ENCODE results near the gene FRAS1.
"Not testable (repeated sequence)": the region's sequence is repeated elsewhere in the genome, so short reads cannot be mapped to it uniquely, and the experiment has no call there.

FRAS1 gene

GRCh38 chr4:78496021-78496643 is 439.0 kb downstream of the FRAS1 start:
- DNase-seq (ENCODE audit: low read depth, low spot score): no peak

DNA sequence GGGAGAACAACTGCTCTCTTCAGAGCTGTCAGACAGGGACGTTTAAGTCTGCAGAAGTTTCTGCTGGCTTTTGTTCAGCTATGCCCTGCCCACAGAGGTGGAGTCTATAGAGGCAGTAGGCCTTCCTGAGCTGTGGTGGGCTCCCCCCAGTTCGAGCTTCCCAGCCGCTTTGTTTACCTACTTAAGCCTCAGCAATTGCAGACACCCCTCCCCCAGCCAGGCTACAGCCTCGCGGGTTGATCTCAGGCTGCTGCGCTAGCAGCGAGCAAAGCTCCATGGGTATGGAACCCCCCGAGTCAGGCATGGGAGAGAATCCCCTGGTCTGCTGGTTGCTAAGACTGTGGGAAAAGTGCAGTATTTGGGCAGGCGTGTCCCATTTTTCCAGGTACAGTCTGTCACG is 449.1 kb downstream of the FRAS1 start:
- DNase-seq (ENCODE audit: low read depth, low spot score): not testable (repeated sequence)

- no peak for DNase-seq (ENCODE audit: low read depth, low spot score)
Measured at GRCh38 chr4:78509043-78509442, 451.9 kb downstream of the FRAS1 start.

DNA sequence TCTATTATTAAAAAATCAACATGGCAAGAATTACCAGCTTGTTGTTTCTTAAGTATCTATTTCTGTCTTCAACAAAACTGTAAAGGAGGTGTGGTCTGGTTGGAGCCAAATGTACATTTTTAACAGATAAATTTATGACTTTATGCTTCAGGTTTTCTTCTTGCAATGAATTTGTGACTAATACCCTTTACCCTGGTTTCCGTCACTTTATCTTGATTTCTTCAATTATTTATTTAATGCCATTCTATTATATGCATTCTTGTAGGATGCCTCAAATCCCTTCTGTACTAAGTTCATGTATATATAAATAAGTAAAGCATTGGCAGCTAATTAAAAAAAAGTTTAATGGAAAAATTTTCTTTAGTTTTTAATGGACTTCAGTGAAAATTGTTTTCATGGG is 453.0 kb downstream of the FRAS1 start:
- DNase-seq (ENCODE audit: low read depth, low spot score): no peak

DNA sequence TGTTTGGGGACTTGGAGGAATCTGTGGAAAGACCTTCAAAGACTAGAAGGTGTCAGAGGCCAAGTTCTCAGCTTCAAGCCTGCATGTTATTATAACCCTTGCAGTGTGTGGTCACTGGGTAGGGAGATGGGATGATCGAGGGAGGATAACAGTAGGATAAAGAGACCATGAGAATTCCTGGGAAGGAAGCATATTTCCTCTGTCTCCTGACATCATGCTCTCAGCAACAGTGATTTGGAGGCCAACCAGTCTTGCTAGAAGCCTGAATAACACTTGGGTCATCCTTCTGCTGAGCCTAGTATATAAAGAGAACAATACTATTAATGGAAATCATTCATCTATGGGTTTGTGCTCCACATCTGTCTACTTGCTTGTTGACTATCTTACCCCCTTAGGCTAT is 453.6 kb downstream of the FRAS1 start:
- DNase-seq (ENCODE audit: low read depth, low spot score): no peak

GRCh38 chr4:78512357-78512920 is 455.3 kb downstream of the FRAS1 start:
- DNase-seq (ENCODE audit: low read depth, low spot score): no peak

DNA sequence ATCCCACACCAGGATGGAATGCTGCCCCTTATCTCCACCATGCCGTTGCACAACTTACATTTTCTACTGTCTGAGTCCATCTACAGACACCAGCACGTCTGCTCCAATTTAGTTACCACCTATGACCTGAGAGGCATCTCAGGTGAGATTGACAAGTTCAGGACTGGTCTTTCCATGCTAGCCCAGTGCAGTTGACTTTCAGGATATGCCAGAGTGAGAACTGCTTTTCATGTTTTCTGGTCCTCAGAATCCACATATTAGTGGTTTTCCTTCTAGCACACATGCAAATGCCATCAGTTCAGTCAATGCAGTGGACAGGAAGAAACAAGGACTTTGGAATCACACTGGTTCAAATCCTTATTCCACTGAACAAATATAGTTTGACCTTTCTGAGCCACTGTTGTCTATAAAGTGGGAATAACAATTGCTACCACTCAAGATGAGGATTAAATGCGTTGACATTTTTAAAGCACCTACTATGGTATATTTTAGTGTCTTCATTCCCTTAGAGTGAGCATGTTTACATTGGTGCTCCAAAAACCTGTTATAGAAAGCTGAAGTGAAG is 456.4 kb downstream of the FRAS1 start:
- no peak for DNase-seq (ENCODE audit: low read depth, low spot score)

GRCh38 chr4:78517050-78517652 is 460.0 kb downstream of the FRAS1 start:
- DNase-seq (ENCODE audit: low read depth, low spot score): no peak

GRCh38 chr4:78518561-78518960 is 461.4 kb downstream of the FRAS1 start:
- no peak for DNase-seq (ENCODE audit: low read depth, low spot score)

GRCh38 chr4:78519962-78520361 is 462.8 kb downstream of the FRAS1 start:
- DNase-seq (ENCODE audit: low read depth, low spot score): no peak

DNA sequence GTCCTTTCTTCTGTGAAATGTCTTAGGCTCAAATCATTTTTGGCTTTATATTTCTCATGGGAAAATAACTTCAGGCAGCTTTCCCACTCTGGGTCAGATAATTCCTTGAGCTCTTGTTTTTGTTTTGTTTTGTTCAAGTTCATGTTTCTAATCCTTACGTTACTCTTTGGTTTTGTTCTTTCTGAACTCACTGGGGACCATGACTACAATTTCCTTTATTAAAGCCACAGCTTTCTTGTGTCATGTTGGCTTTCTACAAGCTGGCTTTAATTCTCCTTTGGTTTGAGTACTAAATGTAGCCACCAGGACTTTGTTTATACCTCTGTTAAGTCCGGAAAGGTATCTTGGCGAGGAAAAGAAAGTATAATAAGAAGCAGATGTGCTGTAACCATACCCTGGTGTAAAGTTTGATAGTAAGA is 463.7 kb downstream of the FRAS1 start:
- DNase-seq (ENCODE audit: low read depth, low spot score): no peak

DNA sequence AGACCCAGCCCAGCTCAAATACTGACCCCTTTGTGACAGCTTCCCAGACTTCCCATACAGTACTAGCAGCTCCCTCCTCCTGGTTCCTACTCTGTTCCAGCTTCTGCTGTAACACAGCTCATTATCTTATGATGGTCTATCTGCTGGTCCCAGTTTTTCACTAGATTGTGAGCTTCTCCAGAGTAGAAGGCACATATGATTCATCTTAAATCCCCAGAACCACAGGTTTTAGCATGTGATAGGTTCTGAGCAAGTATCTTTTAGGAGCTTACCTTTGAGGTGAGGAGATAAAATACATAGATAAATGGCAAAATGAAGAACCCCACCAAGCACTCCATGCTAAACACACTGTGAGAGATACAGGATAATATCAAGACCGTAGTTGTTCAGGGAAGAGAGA is 466.9 kb downstream of the FRAS1 start:
- no peak for DNase-seq (ENCODE audit: low read depth, low spot score)

GRCh38 chr4:78525559-78525958 is 468.4 kb downstream of the FRAS1 start:
- DNase-seq (ENCODE audit: low read depth, low spot score): no peak

- no peak for DNase-seq (ENCODE audit: low read depth, low spot score)
Measured at GRCh38 chr4:78527103-78527502, 470.0 kb downstream of the FRAS1 start.

DNA sequence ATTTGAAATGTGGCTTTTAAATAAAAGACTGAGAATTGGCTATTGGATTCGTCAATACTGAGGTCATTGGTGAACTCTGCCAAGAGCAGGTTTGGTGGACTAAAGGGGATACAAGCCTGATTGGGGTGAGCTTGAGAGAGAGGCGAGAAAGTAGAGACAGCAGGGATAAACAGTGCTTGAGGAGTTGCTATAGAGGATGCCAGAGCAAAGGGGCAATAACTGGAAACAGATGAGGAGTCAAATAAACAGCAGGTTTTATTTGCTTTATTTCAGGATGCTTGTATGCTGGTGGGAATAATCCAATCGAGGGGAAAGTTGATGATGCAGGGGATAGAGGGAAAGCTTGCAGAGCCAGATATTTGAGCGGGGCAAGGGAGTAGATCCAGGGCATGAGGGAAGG is 470.4 kb downstream of the FRAS1 start:
- DNase-seq (ENCODE audit: low read depth, low spot score): no peak

GRCh38 chr4:78528327-78528726 is 471.2 kb downstream of the FRAS1 start:
- DNase-seq (ENCODE audit: low read depth, low spot score): no peak

DNA sequence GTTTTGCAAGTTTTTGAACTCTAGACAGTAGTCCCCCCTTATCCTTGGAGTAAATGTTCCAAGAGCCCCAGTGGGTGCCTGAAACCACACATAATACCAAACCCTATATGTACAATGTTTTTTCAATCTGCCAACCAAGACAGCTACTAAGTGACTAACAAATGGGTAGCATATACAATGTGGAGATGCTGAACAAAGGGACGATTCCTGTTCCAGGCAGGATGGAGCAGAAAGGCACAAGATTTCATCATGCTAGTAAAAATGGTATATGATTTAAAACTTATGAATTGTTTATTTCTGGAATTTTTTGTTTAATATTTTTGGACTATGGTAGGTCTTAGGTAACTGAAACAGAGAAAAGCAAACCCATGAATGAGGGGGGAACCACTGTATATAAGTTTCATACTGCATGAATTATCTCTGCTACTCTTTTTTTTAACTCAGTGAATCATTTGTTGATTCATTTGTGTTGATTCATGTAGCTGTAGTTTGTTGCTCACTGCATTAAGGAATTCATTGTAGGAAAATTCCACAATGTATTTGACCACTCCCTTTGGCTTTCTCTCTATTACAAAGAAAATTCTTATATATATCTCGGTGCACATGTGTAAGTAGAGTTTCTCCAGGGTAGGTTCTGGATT is 472.6 kb downstream of the FRAS1 start:
- no peak for DNase-seq (ENCODE audit: low read depth, low spot score)

DNA sequence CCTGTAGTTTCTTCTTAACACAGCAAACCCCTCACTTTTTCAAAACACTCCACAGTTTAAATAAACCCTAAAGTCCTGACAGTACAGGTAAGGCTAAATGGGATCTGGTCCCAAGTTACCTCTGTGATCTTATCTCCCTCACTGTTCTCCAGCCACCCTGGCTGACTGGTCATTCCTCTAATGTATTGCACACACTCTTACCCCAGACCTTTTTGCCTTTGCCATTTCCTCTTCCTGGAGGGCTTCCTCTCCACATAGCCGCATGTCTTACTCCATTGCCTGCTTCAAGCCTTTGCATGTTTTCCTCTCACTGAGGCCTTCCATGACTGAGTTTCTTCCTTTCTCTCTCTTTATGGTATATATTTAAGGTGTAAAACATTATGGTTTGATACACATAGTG is 474.9 kb downstream of the FRAS1 start:
- no peak for DNase-seq (ENCODE audit: low read depth, low spot score)

DNA sequence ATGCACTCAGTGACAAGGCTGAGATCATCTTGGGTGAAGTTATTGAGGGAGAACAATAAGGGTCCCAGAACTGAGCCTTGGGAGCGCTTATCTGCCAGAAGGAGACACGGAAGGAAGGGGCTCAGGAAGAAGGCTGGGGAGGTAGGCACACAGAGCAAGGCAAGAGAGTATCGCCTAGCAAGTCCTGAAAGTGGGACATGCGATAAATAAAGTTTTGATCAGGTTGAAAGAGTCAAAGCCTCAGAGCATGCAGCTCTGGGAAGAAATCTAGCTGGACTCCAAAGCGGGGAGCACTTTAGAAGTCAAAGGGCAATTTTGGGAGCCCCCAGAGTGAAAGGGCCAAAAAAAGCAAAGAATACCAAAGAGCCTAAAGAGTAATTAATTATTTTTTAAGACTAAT is 476.7 kb downstream of the FRAS1 start:
- DNase-seq (ENCODE audit: low read depth, low spot score): no peak

DNA sequence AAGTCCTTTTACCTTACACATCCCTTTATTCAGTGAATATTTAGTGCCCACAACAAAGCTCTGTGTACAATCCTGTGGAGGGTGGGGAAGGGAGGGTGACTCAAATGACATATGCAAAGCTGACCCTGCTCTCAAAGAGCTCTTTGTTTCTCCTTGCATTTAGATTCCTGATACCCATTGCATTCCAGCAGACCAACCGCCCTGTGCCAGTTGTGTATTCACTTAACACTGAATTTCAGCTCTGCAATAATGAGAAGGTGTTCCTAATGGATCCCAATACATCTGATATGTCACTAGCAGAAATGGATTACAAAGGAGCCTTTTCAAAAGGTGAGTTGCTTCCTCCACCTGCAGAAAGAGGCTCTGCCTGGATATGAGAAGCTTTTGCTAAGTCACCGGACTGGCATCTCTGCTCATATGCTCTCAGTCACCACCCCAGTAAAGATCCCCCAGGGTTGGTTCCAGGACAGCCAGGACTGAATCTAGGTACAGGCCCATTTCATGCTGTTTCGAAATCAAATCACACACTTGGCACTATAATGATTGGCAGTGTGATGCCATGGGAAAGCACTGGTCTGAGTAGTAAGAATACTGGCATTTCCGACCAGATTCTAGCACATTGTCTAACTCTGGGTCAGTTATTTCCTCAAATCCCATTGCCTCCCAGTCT is 477.3 kb downstream of the FRAS1 start:
- no peak for DNase-seq (ENCODE audit: low read depth, low spot score)

- no peak for DNase-seq (ENCODE audit: low read depth, low spot score)
Measured at GRCh38 chr4:78542373-78542772, 485.2 kb downstream of the FRAS1 start.

All from activated CD4-positive, CD25-positive, alpha-beta regulatory T cell treated with anti-CD3 and anti-CD28 coated beads, Interleukin-2, amount 50 U/mL, for 16 hours (primary cell).